Ishikawa (cell line): ENCODE measurements around the gene ADCY2.

ENCODE experiments used
- CEBPB ChIP-seq: IDR thresholded peaks from 2 replicates; pipeline ENCODE4 v1.6.1; 2012
- CREB1 ChIP-seq: IDR thresholded peaks from 2 replicates; pipeline ENCODE4 v1.6.1; 2012; ENCODE audit warnings: low read depth
- EGR1 ChIP-seq: IDR thresholded peaks from 2 replicates; pipeline ENCODE4 v1.6.1; 2012
- EP300 ChIP-seq: IDR thresholded peaks from 2 replicates; pipeline ENCODE4 v1.6.1; 2012; ENCODE audit warnings: borderline replicate concordance
- FOXM1 ChIP-seq: IDR thresholded peaks from 2 replicates; pipeline ENCODE4 v1.6.1; 2012; ENCODE audit warnings: low read depth, borderline replicate concordance
- NFIC ChIP-seq: IDR thresholded peaks from 2 replicates; pipeline ENCODE4 v1.6.1; 2012
- RAD21 ChIP-seq: IDR thresholded peaks from 2 replicates; pipeline ENCODE4 v1.6.1; 2012; ENCODE audit warnings: low read depth
- TAF1 ChIP-seq: IDR thresholded peaks from 2 replicates; pipeline ENCODE4 v1.6.1; 2012; ENCODE audit warnings: low read depth, mild to moderate bottlenecking
- TCF12 ChIP-seq: IDR thresholded peaks from 2 replicates; pipeline ENCODE4 v1.6.1; 2012; ENCODE audit warnings: low read depth
- TEAD4 ChIP-seq: IDR thresholded peaks from 2 replicates; pipeline ENCODE4 v1.6.1; 2012
- USF1 ChIP-seq: IDR thresholded peaks from 2 replicates; pipeline ENCODE4 v1.6.1; 2012
- YY1 ChIP-seq: IDR thresholded peaks from 2 replicates; pipeline ENCODE4 v1.6.1; 2012; ENCODE audit warnings: low read depth
- ZBTB7A ChIP-seq: IDR thresholded peaks from 2 replicates; pipeline ENCODE4 v1.6.1; 2012; ENCODE audit warnings: low read depth
- TF ChIP-seq, protein P1 (sequence below): IDR thresholded peaks from 2 replicates; pipeline ENCODE4 v1.6.1; 2012; ENCODE audit warnings: low read depth, mild to moderate bottlenecking

The ADCY2 gene

GRCh38 chr5:7659420-7659819 lies 263.5 kb downstream of the ADCY2 start:
- TF ChIP-seq TEAD4 (no peak), EGR1 (no peak), TCF12 (no peak), YY1 (no peak), ZBTB7A (no peak), CREB1 (no peak), FOXM1 (no peak), RAD21 (no peak), CEBPB (no peak), TAF1 (no peak), USF1 (no peak), NFIC (no peak), EP300 (no peak)
- TF ChIP-seq, protein P1, sequence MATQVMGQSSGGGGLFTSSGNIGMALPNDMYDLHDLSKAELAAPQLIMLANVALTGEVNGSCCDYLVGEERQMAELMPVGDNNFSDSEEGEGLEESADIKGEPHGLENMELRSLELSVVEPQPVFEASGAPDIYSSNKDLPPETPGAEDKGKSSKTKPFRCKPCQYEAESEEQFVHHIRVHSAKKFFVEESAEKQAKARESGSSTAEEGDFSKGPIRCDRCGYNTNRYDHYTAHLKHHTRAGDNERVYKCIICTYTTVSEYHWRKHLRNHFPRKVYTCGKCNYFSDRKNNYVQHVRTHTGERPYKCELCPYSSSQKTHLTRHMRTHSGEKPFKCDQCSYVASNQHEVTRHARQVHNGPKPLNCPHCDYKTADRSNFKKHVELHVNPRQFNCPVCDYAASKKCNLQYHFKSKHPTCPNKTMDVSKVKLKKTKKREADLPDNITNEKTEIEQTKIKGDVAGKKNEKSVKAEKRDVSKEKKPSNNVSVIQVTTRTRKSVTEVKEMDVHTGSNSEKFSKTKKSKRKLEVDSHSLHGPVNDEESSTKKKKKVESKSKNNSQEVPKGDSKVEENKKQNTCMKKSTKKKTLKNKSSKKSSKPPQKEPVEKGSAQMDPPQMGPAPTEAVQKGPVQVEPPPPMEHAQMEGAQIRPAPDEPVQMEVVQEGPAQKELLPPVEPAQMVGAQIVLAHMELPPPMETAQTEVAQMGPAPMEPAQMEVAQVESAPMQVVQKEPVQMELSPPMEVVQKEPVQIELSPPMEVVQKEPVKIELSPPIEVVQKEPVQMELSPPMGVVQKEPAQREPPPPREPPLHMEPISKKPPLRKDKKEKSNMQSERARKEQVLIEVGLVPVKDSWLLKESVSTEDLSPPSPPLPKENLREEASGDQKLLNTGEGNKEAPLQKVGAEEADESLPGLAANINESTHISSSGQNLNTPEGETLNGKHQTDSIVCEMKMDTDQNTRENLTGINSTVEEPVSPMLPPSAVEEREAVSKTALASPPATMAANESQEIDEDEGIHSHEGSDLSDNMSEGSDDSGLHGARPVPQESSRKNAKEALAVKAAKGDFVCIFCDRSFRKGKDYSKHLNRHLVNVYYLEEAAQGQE: no peak

DNA sequence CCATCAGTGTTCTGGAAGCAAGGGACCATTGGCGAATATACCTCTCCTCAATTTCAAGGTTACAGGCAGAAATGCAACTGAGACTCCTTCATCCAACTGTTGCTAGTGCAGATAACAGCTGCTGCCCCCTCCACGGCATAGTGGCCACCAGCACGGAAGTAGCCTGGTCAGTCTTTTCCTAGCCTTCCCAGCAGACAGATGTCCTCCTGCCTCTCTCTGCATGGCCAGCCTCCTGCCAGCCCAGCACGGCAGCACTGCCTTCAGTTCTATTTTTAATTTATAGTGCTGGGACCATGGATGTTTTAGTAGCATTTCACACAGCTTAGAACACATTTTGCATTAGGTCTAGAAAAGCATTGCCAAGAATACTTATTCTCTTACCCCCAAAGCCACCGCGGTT lies 266.4 kb downstream of the ADCY2 start:
- TF ChIP-seq TEAD4 (no peak), EP300 (no peak), ZBTB7A (no peak), CEBPB (no peak), EGR1 (no peak), TAF1 (no peak), NFIC (no peak), YY1 (no peak), CREB1 (no peak), USF1 (no peak), FOXM1 (no peak), TCF12 (no peak)
- TF ChIP-seq, protein P1: no peak

DNA sequence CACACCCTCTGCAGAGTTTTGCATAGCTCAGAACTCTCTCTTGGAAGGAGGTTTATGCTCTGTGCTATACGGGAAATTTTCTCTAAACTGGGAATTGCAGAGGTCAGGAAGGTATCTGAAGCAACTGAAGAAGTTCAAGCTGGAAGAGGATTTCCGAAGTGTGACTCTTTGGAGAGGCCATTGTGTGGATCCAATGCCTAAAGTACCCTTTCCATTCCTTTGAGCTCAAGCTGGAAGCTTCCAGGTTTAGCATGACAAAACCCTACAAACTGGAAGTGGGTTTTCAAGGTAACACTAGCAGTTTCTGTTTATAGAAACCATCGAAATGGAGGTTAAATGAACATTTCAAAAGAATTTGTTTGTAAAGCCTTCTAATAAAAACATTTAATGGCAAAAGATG lies 267.9 kb downstream of the ADCY2 start:
- TF ChIP-seq TEAD4: no peak
- TF ChIP-seq, protein P1: no peak
- TF ChIP-seq CEBPB: no peak
- no peak for TF ChIP-seq CREB1
- no peak for TF ChIP-seq FOXM1
- no peak for TF ChIP-seq EP300
- no peak for TF ChIP-seq EGR1
- no peak for TF ChIP-seq USF1
- TF ChIP-seq NFIC: no peak
- TF ChIP-seq TAF1: no peak
- TF ChIP-seq TCF12: no peak
- TF ChIP-seq RAD21: no peak

- no peak for TF ChIP-seq TCF12
Measured at GRCh38 chr5:7664208-7664607, 268.3 kb downstream of the ADCY2 start.

GRCh38 chr5:7667216-7667767 lies 271.4 kb downstream of the ADCY2 start:
- TF ChIP-seq NFIC (no peak), EP300 (no peak), EGR1 (no peak), FOXM1 (no peak), CEBPB (no peak)
